Ascending aorta (tissue), 2 donors: ENCODE data around the gene INPP5A. TPM values are rescaled to one million over a fixed set of nuclear protein-coding genes. Genes with fewer than 3 reads are reported as not detected.
A peak's percentile ranks its signal among the peaks of the same experiment; 100 is the strongest.

Experiments
- DNase-seq, 2 donors: peaks; one replicate each; pipeline ENCODE4 v3.0.0-alpha.2; 2019; ENCODE audit warnings: low spot score in 2 of 2
- H3K27ac ChIP-seq, 2 donors: fragments of 200-600 bp; sonication (generic); one replicate each; pipeline ENCODE4 v1.5.1; 2016 to 2017; ENCODE audit warnings: mild to moderate bottlenecking in 1 of 2
- H3K27me3 ChIP-seq: fragments of 200-600 bp; sonication (generic); one replicate; pipeline ENCODE4 v1.5.1; 2017
- H3K36me3 ChIP-seq, 2 donors: fragments of 200-600 bp; sonication (generic); one replicate each; pipeline ENCODE4 v1.5.1; 2016
- H3K4me1 ChIP-seq, 2 donors: fragments of 200-600 bp; sonication (generic); one replicate each; pipeline ENCODE4 v1.5.1; 2016 to 2017; ENCODE audit warnings: mild to moderate bottlenecking in 1 of 2
- H3K4me3 ChIP-seq, 2 donors: fragments of 200-600 bp; sonication (generic); one replicate each; pipeline ENCODE4 v1.5.1; 2016 to 2017; ENCODE audit warnings: mild to moderate bottlenecking in 1 of 2
- H3K9me3 ChIP-seq, 2 donors: fragments of 200-600 bp; sonication (generic); one replicate each; pipeline ENCODE4 v1.5.1; 2016
- intact Hi-C: fragments of 100-400 bp; cut with DNase I; formaldehyde crosslinking; loops from one replicate; pipeline ENCODE4 v1.15.1; 2023
- total RNA-seq: library from RNA; depleted of rRNA; stranded (reverse); fragments of >200 nt; gene quantifications from one replicate; pipeline ENCODE4 v1.1.0, GENCODE V29; 2016
- TF ChIP-seq, protein P1 (sequence below), 3 experiments: fragments of 200-600 bp in 2 of 3; fragments of 450-650 bp in 1 of 3; sonication (generic) in 2 of 3; IDR thresholded peaks; one replicate each; pipeline ENCODE4 v1.5.1; 2016 to 2019; ENCODE audit warnings: antibody characterized with exemption in 3 of 3, mild to moderate bottlenecking in 1 of 3, moderate library complexity in 1 of 3

Gene INPP5A
- total RNA-seq, 1 donor from 2014 or later: 81.2 TPM

DNA sequence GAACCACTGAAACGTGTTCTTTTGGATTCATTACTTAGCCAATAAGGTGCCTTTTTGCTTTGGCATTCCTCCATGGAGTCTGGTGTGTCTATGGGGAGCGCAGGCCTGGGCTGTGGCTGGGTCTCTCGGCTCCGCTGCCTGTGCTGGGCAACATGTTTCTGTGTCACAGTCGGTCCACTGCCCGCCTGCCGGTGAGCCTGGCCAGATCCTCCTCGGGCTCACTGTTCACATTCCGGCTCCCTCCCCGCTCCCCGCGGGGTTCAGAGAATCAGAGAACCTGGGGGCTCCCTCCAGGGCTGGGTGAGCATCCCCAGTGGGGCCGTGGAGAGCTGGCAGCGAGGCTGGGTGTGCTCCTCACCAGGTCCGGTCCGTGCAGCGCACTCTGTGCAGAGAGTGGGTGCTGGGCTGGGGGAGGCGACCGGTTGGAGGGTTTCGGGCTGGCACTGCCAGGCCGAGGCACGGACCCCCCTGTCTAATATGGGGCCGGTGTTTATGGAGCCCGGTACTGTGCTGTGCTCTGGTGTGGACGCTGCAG lies 70.4 kb downstream of the INPP5A start:
- intact Hi-C loops: no loop called here
- Histone ChIP-seq H3K27me3 (no peaks in the 10 kb centered on the region), H3K36me3 (no peaks in the 10 kb centered on the region), H3K4me1 (peaks cover 3 to 33% of the 10 kb centered on the region in 2 donors), H3K4me3 (no peak overlapping the region), H3K27ac (no peak overlapping the region), H3K9me3 (no peaks in the 10 kb centered on the region)
- TF ChIP-seq, protein P1, sequence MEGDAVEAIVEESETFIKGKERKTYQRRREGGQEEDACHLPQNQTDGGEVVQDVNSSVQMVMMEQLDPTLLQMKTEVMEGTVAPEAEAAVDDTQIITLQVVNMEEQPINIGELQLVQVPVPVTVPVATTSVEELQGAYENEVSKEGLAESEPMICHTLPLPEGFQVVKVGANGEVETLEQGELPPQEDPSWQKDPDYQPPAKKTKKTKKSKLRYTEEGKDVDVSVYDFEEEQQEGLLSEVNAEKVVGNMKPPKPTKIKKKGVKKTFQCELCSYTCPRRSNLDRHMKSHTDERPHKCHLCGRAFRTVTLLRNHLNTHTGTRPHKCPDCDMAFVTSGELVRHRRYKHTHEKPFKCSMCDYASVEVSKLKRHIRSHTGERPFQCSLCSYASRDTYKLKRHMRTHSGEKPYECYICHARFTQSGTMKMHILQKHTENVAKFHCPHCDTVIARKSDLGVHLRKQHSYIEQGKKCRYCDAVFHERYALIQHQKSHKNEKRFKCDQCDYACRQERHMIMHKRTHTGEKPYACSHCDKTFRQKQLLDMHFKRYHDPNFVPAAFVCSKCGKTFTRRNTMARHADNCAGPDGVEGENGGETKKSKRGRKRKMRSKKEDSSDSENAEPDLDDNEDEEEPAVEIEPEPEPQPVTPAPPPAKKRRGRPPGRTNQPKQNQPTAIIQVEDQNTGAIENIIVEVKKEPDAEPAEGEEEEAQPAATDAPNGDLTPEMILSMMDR (IDR thresholded peaks at IDR 0.05): no peak
- no peak for DNase-seq

DNA sequence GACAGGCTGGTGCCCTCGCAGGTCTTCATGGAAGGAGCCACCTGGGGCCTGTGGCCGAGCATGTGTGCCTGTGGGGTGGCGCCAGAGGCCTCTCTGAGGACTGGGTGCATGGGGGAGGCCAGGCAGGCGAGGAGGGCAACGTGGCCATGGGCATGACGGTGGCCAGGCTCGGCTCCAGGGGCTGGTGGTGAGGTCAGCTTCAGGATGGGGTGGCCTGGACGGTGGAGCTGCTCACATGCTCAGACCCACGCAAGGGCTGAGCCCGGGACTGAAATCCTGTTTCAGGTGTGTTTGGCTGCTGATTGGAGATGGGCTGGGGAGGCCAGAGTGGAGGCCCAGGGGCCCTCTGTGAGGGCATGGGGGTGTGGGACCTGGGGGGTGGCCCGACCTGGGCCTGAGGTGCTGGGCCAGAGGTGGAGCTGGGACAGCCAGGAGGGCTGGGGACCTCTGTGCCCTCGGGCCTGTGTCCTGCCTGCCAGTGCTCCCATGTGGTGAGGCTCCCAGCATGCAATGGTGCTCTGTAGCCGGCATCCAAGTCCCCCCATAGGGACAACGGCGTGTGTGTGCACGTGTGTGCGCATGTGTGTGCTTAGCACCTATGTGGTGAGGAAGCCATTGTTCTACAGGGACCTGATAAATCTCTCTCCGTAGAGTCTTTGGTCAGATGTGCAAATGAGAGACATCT lies 71.1 kb downstream of the INPP5A start:
- Histone ChIP-seq H3K4me3 (no peak overlapping the region), H3K9me3 (no peaks in the 10 kb centered on the region), H3K27me3 (no peaks in the 10 kb centered on the region), H3K4me1 (peaks cover 3 to 37% of the 10 kb centered on the region in 2 donors), H3K36me3 (no peaks in the 10 kb centered on the region), H3K27ac (no peak overlapping the region)
- TF ChIP-seq, protein P1 (IDR thresholded peaks at IDR 0.05): no peak
- DNase-seq: peak in 1 of 2 donors; percentile 60
- intact Hi-C loops: no loop called here

DNA sequence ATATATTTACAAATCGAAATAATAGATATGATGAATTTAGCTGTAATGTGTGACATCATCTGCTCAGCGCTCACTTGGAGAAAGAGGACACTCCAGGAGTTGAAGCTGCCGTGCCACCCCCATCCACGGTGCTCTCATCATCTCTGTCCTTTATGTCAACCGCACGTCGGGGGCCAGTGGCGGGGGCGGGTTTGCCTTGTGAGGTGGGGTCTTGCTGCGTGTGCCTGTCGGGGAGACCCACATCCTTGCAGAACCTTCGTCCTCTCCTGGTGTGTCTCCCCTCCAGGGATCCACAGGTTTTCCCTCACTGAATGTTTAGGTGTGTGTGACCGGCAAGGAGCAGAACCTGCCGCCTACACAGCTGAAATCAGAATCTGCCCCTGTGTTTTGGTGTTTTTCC lies 71.6 kb downstream of the INPP5A start:
- DNase-seq: peak in 1 of 2 donors; percentile 62
- Histone ChIP-seq H3K4me3 (no peak overlapping the region), H3K4me1 (peaks cover 3 to 37% of the 10 kb centered on the region in 2 donors), H3K27me3 (no peaks in the 10 kb centered on the region), H3K9me3 (no peaks in the 10 kb centered on the region), H3K36me3 (no peaks in the 10 kb centered on the region), H3K27ac (no peak overlapping the region)
- intact Hi-C loops: no loop called here
- TF ChIP-seq, protein P1 (IDR thresholded peaks at IDR 0.05): no peak

DNA sequence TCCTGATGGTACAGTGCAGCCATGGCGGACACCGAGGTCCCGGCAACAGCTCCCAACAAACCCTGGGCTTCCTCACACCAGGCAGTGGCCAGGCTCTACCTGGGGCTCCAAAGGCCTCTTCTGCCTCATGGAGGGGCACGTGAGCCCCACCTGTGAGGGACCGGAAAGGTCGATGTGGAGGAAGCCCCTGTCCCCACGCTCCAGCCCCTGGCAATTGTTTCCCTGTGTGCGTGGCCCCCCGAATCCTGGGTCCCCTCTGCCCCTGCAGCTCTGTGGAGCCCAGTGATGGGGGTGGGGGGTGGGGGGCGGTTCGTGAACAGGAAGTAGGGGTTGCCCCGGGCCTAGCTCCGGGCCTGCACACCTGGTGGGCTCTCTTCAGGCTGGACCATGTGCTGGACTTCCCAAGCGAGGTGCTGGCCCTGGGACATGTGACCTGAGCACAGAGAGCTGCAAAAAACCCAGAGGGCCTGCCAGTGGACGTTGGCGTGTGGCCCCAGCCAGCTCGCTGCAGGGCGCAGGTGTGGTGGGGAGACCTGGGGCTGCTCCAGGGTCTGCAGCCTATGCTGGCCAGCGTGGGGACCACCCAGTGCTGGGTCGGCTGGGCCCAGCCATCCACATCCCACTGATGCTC lies 72.6 kb downstream of the INPP5A start:
- Histone ChIP-seq H3K9me3 (no peaks in the 10 kb centered on the region), H3K4me1 (peaks cover 3 to 37% of the 10 kb centered on the region in 2 donors), H3K27ac (no peak overlapping the region), H3K27me3 (no peaks in the 10 kb centered on the region), H3K36me3 (no peaks in the 10 kb centered on the region), H3K4me3 (no peak overlapping the region)
- intact Hi-C loops: no loop called here
- peak in 1 of 2 donors; percentile 53 for DNase-seq
- TF ChIP-seq, protein P1 (IDR thresholded peaks at IDR 0.05): no peak

DNA sequence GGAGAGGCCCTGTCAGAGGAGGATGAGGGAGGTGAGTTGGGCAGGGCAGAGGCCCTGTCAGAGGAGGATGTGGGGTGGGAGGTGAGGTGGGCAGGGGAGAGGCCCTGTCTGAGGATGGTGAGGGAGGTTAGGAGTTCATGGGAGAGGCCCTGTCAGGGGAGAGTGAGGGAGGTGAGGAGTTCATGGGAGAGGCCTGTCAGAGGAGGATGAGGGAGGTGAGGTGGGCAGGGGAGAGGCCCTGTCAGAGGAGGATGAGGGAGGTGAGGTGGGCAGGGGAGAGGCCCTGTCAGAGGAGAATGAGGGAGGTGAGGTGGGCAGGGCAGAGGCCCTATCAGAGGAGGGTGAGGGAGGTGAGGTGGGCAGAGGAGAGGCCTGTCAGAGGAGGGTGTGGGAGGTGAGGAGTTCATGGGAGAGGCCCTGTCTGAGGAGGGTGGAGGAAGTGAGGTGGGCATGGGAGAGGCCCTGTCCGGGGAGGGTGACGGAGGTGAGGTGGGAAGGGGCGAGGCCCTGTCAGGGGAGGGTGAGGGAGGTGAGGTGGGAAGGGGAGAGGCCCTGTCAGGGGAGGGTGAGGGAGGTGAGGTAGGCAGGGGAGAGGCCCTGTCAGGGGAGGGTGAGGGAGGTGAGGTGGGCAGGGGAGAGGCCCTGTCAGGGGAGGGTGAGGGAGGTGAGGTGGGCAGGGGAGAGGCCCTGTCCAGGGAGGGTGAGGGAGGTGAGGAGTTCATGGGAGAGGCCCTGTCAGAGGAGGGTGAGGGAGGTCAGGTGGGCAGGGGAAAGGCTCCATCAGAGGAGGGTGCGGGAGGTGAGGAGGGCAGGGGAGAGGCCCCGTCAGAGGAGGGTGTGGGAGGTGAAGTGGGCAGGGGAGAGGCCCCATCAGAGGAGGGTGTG lies 73.7 kb downstream of the INPP5A start:
- Histone ChIP-seq H3K4me1 (peaks cover 3 to 32% of the 10 kb centered on the region in 2 donors), H3K4me3 (no peak overlapping the region), H3K36me3 (no peaks in the 10 kb centered on the region), H3K27me3 (no peaks in the 10 kb centered on the region), H3K27ac (no peak overlapping the region), H3K9me3 (no peaks in the 10 kb centered on the region)
- peak in 1 of 2 donors; percentile 52 for DNase-seq
- TF ChIP-seq, protein P1 (IDR thresholded peaks at IDR 0.05): no peak
- intact Hi-C loops: no loop called here
